Peyer's patch (tissue), 4 donors: ENCODE measurements around the gene OPCML. TPM values are rescaled to one million over a fixed set of nuclear protein-coding genes. Genes with fewer than 3 reads are reported as not detected.

Experiments used
- DNase-seq, 3 donors: peaks; one replicate each; pipeline ENCODE4 v3.0.0-alpha.2; 2017 to 2019
- H3K27ac ChIP-seq, 4 donors: fragments of 200-600 bp; sonication (generic); one replicate each; pipeline ENCODE4 v1.5.1; 2016 to 2019
- H3K27me3 ChIP-seq, 2 donors: fragments of 200-600 bp; sonication (generic); one replicate each; pipeline ENCODE4 v1.5.1; 2019
- H3K36me3 ChIP-seq, 3 donors: fragments of 200-600 bp; sonication (generic); one replicate each; pipeline ENCODE4 v1.5.1; 2016 to 2019
- H3K4me1 ChIP-seq, 4 donors: fragments of 200-600 bp; sonication (generic); one replicate each; pipeline ENCODE4 v1.5.1; 2016 to 2019
- H3K4me3 ChIP-seq, 4 donors: fragments of 200-600 bp; sonication (generic); 1 replicate in 3 of 4; 2 replicates in 1 of 4; pipeline ENCODE4 v1.5.1; 2016 to 2019; ENCODE audit warnings: mild to moderate bottlenecking in 1 of 4
- H3K9me3 ChIP-seq, 4 donors: fragments of 200-600 bp; sonication (generic); one replicate each; pipeline ENCODE4 v1.5.1; 2016 to 2019; ENCODE audit warnings: mild to moderate bottlenecking in 1 of 4
- CTCF ChIP-seq, 6 experiments: fragments of 450-650 bp in 4 of 6; fragments of 200-600 bp in 2 of 6; sonication (generic) in 1 of 6; IDR thresholded peaks; one replicate each; pipeline ENCODE4 v1.5.1; 2017 to 2019; ENCODE audit warnings: antibody characterized with exemption in 6 of 6, mild to moderate bottlenecking in 3 of 6, moderate library complexity in 1 of 6
- POLR2A ChIP-seq, 2 donors: fragments of 450-650 bp; IDR thresholded peaks; one replicate each; pipeline ENCODE4 v1.5.1; 2017; ENCODE audit warnings: antibody characterized with exemption in 2 of 2, mild to moderate bottlenecking in 2 of 2, moderate library complexity in 2 of 2
- total RNA-seq, 4 donors: library from RNA; depleted of rRNA; stranded (reverse); fragments of >200 nt; gene quantifications; one replicate each; pipeline ENCODE4 v1.1.0, GENCODE V29; 2016

The OPCML gene
- total RNA-seq, 4 donors from 2014 or later = not detected

GRCh38 chr11:132639403-132639802, 892.9 kb downstream of the OPCML start:
- no peak for TF ChIP-seq POLR2A (IDR thresholded peaks at IDR 0.05)
- no peak for TF ChIP-seq CTCF (IDR thresholded peaks at IDR 0.05)
- Histone ChIP-seq H3K4me3 (no peak overlapping the region), H3K4me1 (no peaks in the 10 kb centered on the region), H3K36me3 (no peaks in the 10 kb centered on the region), H3K9me3 (no peaks in the 10 kb centered on the region), H3K27me3 (no peaks in the 10 kb centered on the region), H3K27ac (no peak overlapping the region)
- DNase-seq = no peak

GRCh38 chr11:132638423-132638822, 893.9 kb downstream of the OPCML start:
- no peak for TF ChIP-seq POLR2A (IDR thresholded peaks at IDR 0.05)
- TF ChIP-seq CTCF (IDR thresholded peaks at IDR 0.05) = no peak

DNA sequence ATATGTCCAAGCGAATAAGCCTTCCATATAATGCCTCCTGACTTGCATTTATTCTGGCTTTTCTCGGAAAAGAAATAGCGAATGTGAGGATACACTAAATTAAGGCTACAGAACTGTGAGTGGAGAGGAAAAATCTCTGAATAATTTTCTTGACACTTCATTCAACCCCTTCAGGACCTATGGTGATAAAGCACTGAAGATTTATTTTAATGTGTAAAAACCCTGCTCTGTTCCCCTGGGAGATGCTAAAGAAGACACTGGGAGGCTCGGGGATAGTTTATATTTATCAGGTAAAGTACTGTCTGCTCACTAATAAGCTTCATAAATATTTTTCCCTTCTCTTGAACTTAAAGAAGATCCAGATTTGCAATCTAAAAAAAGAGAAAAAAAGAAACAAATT, 895.8 kb downstream of the OPCML start:
- DNase-seq = no peak
- H3K9me3 ChIP-seq = no peaks in the 10 kb centered on the region
- no peak overlapping the region for H3K27ac ChIP-seq
- no peaks in the 10 kb centered on the region for H3K36me3 ChIP-seq
- H3K4me1 ChIP-seq = no peaks in the 10 kb centered on the region
- no peaks in the 10 kb centered on the region for H3K27me3 ChIP-seq
- no peak for TF ChIP-seq POLR2A (IDR thresholded peaks at IDR 0.05)
- TF ChIP-seq CTCF (IDR thresholded peaks at IDR 0.05) = no peak
- no peak overlapping the region for H3K4me3 ChIP-seq

More at GRCh38 chr11:132638423-132638822, 893.9 kb downstream of the OPCML start:
- Histone ChIP-seq H3K27me3 (no peaks in the 10 kb centered on the region), H3K4me1 (no peaks in the 10 kb centered on the region), H3K36me3 (no peaks in the 10 kb centered on the region), H3K9me3 (no peaks in the 10 kb centered on the region), H3K27ac (no peak overlapping the region), H3K4me3 (no peak overlapping the region)
- no peak for DNase-seq

DNA sequence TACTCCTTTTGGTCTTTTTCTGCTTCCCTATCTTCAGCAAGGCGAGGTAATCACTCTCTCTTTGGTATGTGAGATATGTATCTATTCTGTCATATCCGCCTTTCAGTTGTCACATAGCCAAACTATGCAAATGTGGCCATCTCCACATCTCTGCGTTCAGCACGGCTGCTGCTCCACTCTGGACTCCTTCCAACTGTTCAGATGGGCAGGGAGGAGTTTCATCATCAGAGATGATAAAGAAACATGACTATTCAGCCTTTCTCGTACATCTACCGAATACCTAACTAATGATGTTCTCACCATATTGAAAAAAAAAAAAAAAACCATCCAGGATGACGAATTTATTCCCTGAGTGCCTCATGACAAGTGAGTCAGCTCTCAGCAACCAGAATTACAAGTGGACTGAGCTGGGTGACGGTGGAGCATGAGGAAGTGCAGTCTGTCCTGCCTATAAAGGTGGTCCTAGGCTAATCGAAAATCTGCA, 899.6 kb downstream of the OPCML start:
- Histone ChIP-seq H3K4me1 (no peaks in the 10 kb centered on the region), H3K27me3 (no peaks in the 10 kb centered on the region), H3K27ac (no peak overlapping the region), H3K9me3 (no peaks in the 10 kb centered on the region), H3K36me3 (no peaks in the 10 kb centered on the region), H3K4me3 (no peak overlapping the region)
- no peak for TF ChIP-seq CTCF (IDR thresholded peaks at IDR 0.05)
- TF ChIP-seq POLR2A (IDR thresholded peaks at IDR 0.05) = no peak
- DNase-seq = no peak

- no peak for TF ChIP-seq CTCF (IDR thresholded peaks at IDR 0.05)
- no peak for TF ChIP-seq POLR2A (IDR thresholded peaks at IDR 0.05)
- no peaks in the 10 kb centered on the region for H3K27me3 ChIP-seq
- DNase-seq = no peak
- no peaks in the 10 kb centered on the region for H3K9me3 ChIP-seq
- H3K36me3 ChIP-seq = no peaks in the 10 kb centered on the region
- no peak overlapping the region for H3K27ac ChIP-seq
- H3K4me1 ChIP-seq = no peaks in the 10 kb centered on the region
- H3K4me3 ChIP-seq = no peak overlapping the region
These were observed 900.3 kb downstream of the OPCML start for GRCh38 chr11:132631989-132632388.

GRCh38 chr11:132627981-132628380, 904.3 kb downstream of the OPCML start:
- no peaks in the 10 kb centered on the region for H3K36me3 ChIP-seq
- no peaks in the 10 kb centered on the region for H3K27me3 ChIP-seq
- TF ChIP-seq POLR2A (IDR thresholded peaks at IDR 0.05) (no peak), CTCF (IDR thresholded peaks at IDR 0.05) (no peak)
- DNase-seq = no peak
- no peaks in the 10 kb centered on the region for H3K9me3 ChIP-seq
- H3K4me1 ChIP-seq = no peaks in the 10 kb centered on the region
- no peak overlapping the region for H3K27ac ChIP-seq
- no peak overlapping the region for H3K4me3 ChIP-seq
